ENCODE results near the gene GRAMD1B.

GRCh38 chr11:123585206-123585605 is 155.1 kb downstream of the GRAMD1B start:
- no peak for TF ChIP-seq POLR2A (IDR thresholded peaks at IDR 0.05; ENCODE audit: low read length)
- TF ChIP-seq GATA1 (IDR thresholded peaks at IDR 0.05; ENCODE audit: low read depth, low read length), result no peak

All from erythroblast (primary cell).